ENCODE data around the gene EPS15. TPM values are rescaled to one million over a fixed set of nuclear protein-coding genes. Genes with fewer than 3 reads are reported as not detected.
"Not testable (repeated sequence)": the region's sequence is repeated elsewhere in the genome, so short reads cannot be mapped to it uniquely, and the experiment has no call there.

Gene EPS15
- total and polyA plus RNA-seq, 11 donors, result 19.9 to 80.6 (median 67.8) TPM

- peaks cover 0 to 28% (median 5%) of the 10 kb centered on the region in 12 donors for H3K4me1 ChIP-seq
- peak in 2 of 4 donors; percentile 36 to 57 for ATAC-seq
- intact Hi-C loops (cut with DNase I), result loop anchor here in 2 of 10 donors (10.0 kb wide), 2 partner anchors 104 to 204 kb away; partner anchors contain the start of genes EPS15 (in 1 of the 2) and OSBPL9 (in 1 of the 2)
- H3K4me3 ChIP-seq, result no peak overlapping the region
- peaks cover 0 to 63% (median 37%) of the 10 kb centered on the region in 9 donors for H3K36me3 ChIP-seq
- 45 to 62% (median 56%) methylated on average over 5 of the region's 5 CpGs for WGBS, 4 donors
- H3K27me3 ChIP-seq, result no peaks in the 10 kb centered on the region
- H3K9me3 ChIP-seq, result peaks cover 0 to 3% (median 0%) of the 10 kb centered on the region in 12 donors
- no peak for DNase-seq
- TF ChIP-seq POLR2A (IDR thresholded peaks at IDR 0.05) (no peak), CTCF (IDR thresholded peaks at IDR 0.05) (no peak)
- H3K27ac ChIP-seq, result peak overlapping the region in 10 of 12 donors; percentile 5 to 58 (median 26)
Observed at GRCh38 chr1:51410568-51411460, 108.3 kb downstream of the EPS15 start.

- Histone ChIP-seq H3K27ac (peak overlapping the region in 7 of 12 donors; percentile 5 to 58 (median 31)), H3K36me3 (peaks cover 6 to 67% (median 46%) of the 10 kb centered on the region in 9 donors), H3K4me1 (peaks cover 0 to 22% (median 4%) of the 10 kb centered on the region in 12 donors)
- DNase-seq, H3K4me3 ChIP-seq, H3K27me3 ChIP-seq, H3K9me3 ChIP-seq, ATAC-seq: not testable (repeated sequence)
- 95 to 98% (median 97%) methylated on average over 7 of the region's 7 CpGs for WGBS, 4 donors
- intact Hi-C loops (cut with DNase I), result loop anchor here in 2 of 10 donors (10.0 kb wide), 2 partner anchors 105 to 205 kb away; partner anchors contain the start of genes EPS15 (in 1 of the 2) and OSBPL9 (in 1 of the 2)
Observed at GRCh38 chr1:51409755-51410541, 109.1 kb downstream of the EPS15 start.

GRCh38 chr1:51392241-51392640, 126.8 kb downstream of the EPS15 start:
- WGBS, 4 donors, result 93 to 98% (median 97%) methylated on average over 1 of the region's 1 CpG

GRCh38 chr1:51390641-51391040, 128.4 kb downstream of the EPS15 start:
- H3K9me3 ChIP-seq; H3K27me3 ChIP-seq; H3K4me1 ChIP-seq; DNase-seq; intact Hi-C loops (cut with DNase I); H3K27ac ChIP-seq; ATAC-seq; H3K4me3 ChIP-seq: not testable (repeated sequence)
- H3K36me3 ChIP-seq, result peaks cover 0 to 53% (median 48%) of the 10 kb centered on the region in 9 donors
- WGBS, 4 donors, result 68 to 100% (median 93%) methylated on average over 1 to 2 of the region's 2 CpGs

More at GRCh38 chr1:51392241-51392640, 126.8 kb downstream of the EPS15 start:
- peaks cover 0 to 62% (median 59%) of the 10 kb centered on the region in 9 donors for H3K36me3 ChIP-seq
- H3K4me1 ChIP-seq, result no peaks in the 10 kb centered on the region
- TF ChIP-seq CTCF (IDR thresholded peaks at IDR 0.05), result no peak
- no peak for TF ChIP-seq POLR2A (IDR thresholded peaks at IDR 0.05)
- DNase-seq (no peak), ATAC-seq (no peak)
- H3K27me3 ChIP-seq, result no peaks in the 10 kb centered on the region
- intact Hi-C loops (cut with DNase I), result no loop called here
- H3K27ac ChIP-seq, result no peak overlapping the region
- H3K4me3 ChIP-seq, result no peak overlapping the region
- H3K9me3 ChIP-seq, result peaks cover 0 to 2% (median 0%) of the 10 kb centered on the region in 12 donors

- 68 to 100% (median 88%) methylated on average over 2 to 3 of the region's 3 CpGs for WGBS, 4 donors
- intact Hi-C loops (cut with DNase I); DNase-seq: not testable (repeated sequence)
Observed at GRCh38 chr1:51387288-51387687, 131.8 kb downstream of the EPS15 start.

GRCh38 chr1:51386259-51386658, 132.8 kb downstream of the EPS15 start:
- H3K4me1 ChIP-seq; H3K27me3 ChIP-seq; H3K4me3 ChIP-seq; intact Hi-C loops (cut with DNase I); H3K27ac ChIP-seq; DNase-seq; ATAC-seq: not testable (repeated sequence)
- Histone ChIP-seq H3K9me3 (peaks cover 0 to 30% (median 0%) of the 10 kb centered on the region in 12 donors), H3K36me3 (peaks cover 0 to 47% (median 27%) of the 10 kb centered on the region in 9 donors)
- WGBS, 4 donors, result 96 to 98% (median 97%) methylated on average over 5 of the region's 5 CpGs

More at GRCh38 chr1:51387288-51387687, 131.8 kb downstream of the EPS15 start:
- not testable (repeated sequence) for H3K27ac ChIP-seq, H3K4me3 ChIP-seq, ATAC-seq, H3K4me1 ChIP-seq, H3K27me3 ChIP-seq
- Histone ChIP-seq H3K9me3 (peaks cover 0 to 30% (median 0%) of the 10 kb centered on the region in 12 donors), H3K36me3 (peaks cover 0 to 53% (median 36%) of the 10 kb centered on the region in 9 donors)
